Measurements from ENCODE around the gene ATG4B.

DNA sequence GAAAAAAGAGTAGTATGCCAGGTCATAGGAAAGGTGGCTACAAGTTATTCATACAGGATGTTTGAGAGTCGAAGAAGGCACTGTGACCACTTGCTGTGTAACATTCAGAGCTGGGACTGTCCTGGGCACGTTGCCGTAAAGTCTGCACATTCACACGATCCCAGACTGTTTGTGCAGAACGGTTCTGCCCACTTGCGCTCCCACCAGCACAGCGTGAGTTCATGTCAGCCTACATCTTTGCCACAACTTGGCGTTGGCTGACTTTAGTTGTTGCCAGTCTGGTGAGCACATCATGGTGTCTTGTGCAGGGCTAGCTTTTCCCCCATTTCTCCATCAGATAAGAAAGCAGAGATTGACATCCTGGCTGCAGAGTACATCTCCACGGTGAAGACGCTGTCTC is 71.4 kb downstream of the ATG4B start:
- TF ChIP-seq POLR2A (IDR thresholded peaks at IDR 0.05; ENCODE audit: low read length) (no peak), GATA1 (IDR thresholded peaks at IDR 0.05; ENCODE audit: low read depth, low read length) (no peak)
